GM06990 (cell line): Measurements from ENCODE around the gene ABHD10.

Experiments used
- DNase-seq: peaks from one replicate; pipeline ENCODE4 v3.0.0-alpha.2; 2011; ENCODE audit not compliant: insufficient read length; ENCODE audit errors: extremely low read depth
- H3K27me3 ChIP-seq: replicated peaks from 2 replicates; pipeline ENCODE4 v1.6.0; 2011; ENCODE audit warnings: low read length; ENCODE audit not compliant: control insufficient read depth, insufficient read depth
- H3K36me3 ChIP-seq: 2 replicates; pipeline ENCODE4 v1.5.1; 2011; ENCODE audit warnings: low read length; ENCODE audit not compliant: control insufficient read depth, insufficient read depth
- H3K4me3 ChIP-seq: replicated peaks from 2 replicates; pipeline ENCODE4 v1.5.1; 2011; ENCODE audit warnings: low read depth, mild to moderate bottlenecking, control low read depth, low read length
- CTCF ChIP-seq: IDR thresholded peaks from 2 replicates; pipeline ENCODE4 v1.5.1; 2011; ENCODE audit warnings: low read length, control low read depth, mild to moderate bottlenecking, inconsistent platforms; ENCODE audit not compliant: insufficient read depth, poor library complexity, severe bottlenecking

Gene ABHD10

GRCh38 chr3:112001526-112001925, 22.7 kb downstream of the ABHD10 start:
- DNase-seq, result no peak
- H3K4me3 ChIP-seq, result no peak overlapping the region

GRCh38 chr3:112002096-112002971, 23.5 kb downstream of the ABHD10 start:
- Histone ChIP-seq H3K27me3 (no peaks in the 10 kb centered on the region; the same call in 1 of the 2 replicates), H3K4me3 (no peak overlapping the region), H3K36me3 (no peaks in the 10 kb centered on the region)
- DNase-seq, result no peak
- no peak for TF ChIP-seq CTCF

More at GRCh38 chr3:112001526-112001925, 22.7 kb downstream of the ABHD10 start:
- Histone ChIP-seq H3K27me3 (no peaks in the 10 kb centered on the region; the same call in 1 of the 2 replicates), H3K36me3 (no peaks in the 10 kb centered on the region)
- TF ChIP-seq CTCF, result no peak

- Histone ChIP-seq H3K36me3 (no peaks in the 10 kb centered on the region), H3K27me3 (no peaks in the 10 kb centered on the region; the same call in 1 of the 2 replicates), H3K4me3 (no peak overlapping the region)
- no peak for TF ChIP-seq CTCF
- no peak for DNase-seq
These were observed 24.7 kb downstream of the ABHD10 start for GRCh38 chr3:112003321-112004080.

GRCh38 chr3:112004187-112004586, 25.4 kb downstream of the ABHD10 start:
- H3K27me3 ChIP-seq, result no peaks in the 10 kb centered on the region; the same call in 1 of the 2 replicates
- no peak overlapping the region for H3K4me3 ChIP-seq
- DNase-seq, result no peak
- H3K36me3 ChIP-seq, result no peaks in the 10 kb centered on the region
- no peak for TF ChIP-seq CTCF

GRCh38 chr3:112004669-112005068, 25.8 kb downstream of the ABHD10 start:
- no peak for DNase-seq
- H3K36me3 ChIP-seq, result no peaks in the 10 kb centered on the region
- no peak overlapping the region for H3K4me3 ChIP-seq
- TF ChIP-seq CTCF, result no peak
- no peaks in the 10 kb centered on the region for H3K27me3 ChIP-seq
